ENCODE results near the gene ARFRP1.

DNA sequence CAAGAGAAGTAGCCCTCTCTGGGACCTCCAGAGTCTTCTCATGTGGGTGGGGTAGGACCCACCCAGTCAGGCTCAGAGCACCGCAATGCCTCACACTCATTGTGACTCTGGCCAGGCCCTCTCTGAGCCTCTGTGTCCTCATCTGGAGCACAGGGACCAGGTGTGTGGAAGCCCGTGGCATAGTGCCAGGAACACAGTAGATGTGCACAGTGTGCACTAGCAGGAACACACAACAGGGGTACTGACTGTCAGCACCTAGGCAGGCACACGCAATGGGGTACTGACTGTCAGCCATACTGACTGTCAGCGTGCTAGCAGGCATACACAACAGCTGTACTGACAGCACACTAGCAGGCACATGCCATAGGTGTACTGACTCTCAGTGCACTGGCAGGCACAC is 52.5 kb downstream of the ARFRP1 start:
- TF ChIP-seq POLR2AphosphoS5 (IDR thresholded peaks at IDR 0.05) (no peak), POLR2A (IDR thresholded peaks at IDR 0.05) (no peak)
- TF ChIP-seq, protein P1, sequence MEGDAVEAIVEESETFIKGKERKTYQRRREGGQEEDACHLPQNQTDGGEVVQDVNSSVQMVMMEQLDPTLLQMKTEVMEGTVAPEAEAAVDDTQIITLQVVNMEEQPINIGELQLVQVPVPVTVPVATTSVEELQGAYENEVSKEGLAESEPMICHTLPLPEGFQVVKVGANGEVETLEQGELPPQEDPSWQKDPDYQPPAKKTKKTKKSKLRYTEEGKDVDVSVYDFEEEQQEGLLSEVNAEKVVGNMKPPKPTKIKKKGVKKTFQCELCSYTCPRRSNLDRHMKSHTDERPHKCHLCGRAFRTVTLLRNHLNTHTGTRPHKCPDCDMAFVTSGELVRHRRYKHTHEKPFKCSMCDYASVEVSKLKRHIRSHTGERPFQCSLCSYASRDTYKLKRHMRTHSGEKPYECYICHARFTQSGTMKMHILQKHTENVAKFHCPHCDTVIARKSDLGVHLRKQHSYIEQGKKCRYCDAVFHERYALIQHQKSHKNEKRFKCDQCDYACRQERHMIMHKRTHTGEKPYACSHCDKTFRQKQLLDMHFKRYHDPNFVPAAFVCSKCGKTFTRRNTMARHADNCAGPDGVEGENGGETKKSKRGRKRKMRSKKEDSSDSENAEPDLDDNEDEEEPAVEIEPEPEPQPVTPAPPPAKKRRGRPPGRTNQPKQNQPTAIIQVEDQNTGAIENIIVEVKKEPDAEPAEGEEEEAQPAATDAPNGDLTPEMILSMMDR (IDR thresholded peaks at IDR 0.05 in 8 of 11, conservative IDR thresholded peaks at IDR 0.05 in 3 of 11), result no peak

All from spleen (tissue), 7 donors.